Measurements from ENCODE around the gene FRMD4A. TPM values are rescaled to one million over a fixed set of nuclear protein-coding genes. Genes with fewer than 3 reads are reported as not detected.

Gene FRMD4A
- total and polyA plus RNA-seq, 7 donors, result 2.9 to 9.1 (median 6.2) TPM

DNA sequence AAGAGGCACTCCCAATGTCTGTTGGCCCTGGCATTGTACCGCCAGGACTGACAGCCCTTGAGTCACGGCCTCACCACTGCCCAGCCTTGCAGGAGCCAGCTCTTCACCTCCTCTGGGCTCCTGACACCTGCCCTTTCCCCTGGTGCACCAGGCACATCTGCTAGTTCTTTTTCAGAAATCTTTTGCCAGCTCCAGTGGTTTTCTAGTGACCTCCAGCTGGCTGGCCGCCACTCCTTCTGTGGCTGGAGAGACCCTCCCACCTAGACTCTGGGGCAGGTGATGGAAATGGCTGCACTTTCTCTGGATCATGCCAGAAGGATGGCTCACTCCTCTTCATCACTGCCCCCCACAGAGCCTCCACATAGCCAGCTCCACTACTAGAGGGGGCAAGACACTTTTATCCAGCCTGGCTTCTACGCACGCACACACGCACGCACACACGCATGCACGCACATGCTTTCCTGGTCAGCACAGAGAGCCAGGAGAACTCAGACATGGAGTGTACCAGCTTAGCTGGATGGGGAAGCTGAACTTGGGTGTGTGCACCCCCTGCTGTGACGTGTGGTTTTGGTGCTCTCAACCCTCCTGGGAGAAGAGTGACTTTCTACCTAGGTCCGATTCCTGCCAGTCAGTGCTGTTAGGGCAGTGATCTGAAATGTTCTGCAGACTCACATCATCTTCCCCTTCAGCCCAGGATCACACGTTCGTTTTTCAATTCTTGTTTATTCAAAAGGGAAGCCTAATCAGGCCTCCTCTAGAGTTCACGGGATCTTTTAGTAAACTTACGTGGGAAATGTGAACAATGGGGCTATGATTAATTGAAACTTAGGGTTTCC lies 522.0 kb downstream of the FRMD4A start:
- intact Hi-C loops (cut with DNase I), result no loop called here
- DNase-seq (no peak), ATAC-seq (no peak)
- no peaks in the 10 kb centered on the region for H3K27me3 ChIP-seq (ENCODE audit: insufficient read depth in 3 of 3, low read length in 2 of 3)
- H3K4me1 ChIP-seq, result no peaks in the 10 kb centered on the region
- no peaks in the 10 kb centered on the region for H3K9me3 ChIP-seq
- TF ChIP-seq, protein P1, sequence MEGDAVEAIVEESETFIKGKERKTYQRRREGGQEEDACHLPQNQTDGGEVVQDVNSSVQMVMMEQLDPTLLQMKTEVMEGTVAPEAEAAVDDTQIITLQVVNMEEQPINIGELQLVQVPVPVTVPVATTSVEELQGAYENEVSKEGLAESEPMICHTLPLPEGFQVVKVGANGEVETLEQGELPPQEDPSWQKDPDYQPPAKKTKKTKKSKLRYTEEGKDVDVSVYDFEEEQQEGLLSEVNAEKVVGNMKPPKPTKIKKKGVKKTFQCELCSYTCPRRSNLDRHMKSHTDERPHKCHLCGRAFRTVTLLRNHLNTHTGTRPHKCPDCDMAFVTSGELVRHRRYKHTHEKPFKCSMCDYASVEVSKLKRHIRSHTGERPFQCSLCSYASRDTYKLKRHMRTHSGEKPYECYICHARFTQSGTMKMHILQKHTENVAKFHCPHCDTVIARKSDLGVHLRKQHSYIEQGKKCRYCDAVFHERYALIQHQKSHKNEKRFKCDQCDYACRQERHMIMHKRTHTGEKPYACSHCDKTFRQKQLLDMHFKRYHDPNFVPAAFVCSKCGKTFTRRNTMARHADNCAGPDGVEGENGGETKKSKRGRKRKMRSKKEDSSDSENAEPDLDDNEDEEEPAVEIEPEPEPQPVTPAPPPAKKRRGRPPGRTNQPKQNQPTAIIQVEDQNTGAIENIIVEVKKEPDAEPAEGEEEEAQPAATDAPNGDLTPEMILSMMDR (IDR thresholded peaks at IDR 0.05), result no peak
- H3K36me3 ChIP-seq (ENCODE audit: insufficient read depth in 1 of 2, low read depth in 1 of 2), result no peaks in the 10 kb centered on the region
- WGBS, 3 donors, result 74 to 81% (median 76%) methylated on average over 15 of the region's 15 CpGs
- no peak overlapping the region for H3K27ac ChIP-seq
- H3K4me3 ChIP-seq, result no peak overlapping the region

DNA sequence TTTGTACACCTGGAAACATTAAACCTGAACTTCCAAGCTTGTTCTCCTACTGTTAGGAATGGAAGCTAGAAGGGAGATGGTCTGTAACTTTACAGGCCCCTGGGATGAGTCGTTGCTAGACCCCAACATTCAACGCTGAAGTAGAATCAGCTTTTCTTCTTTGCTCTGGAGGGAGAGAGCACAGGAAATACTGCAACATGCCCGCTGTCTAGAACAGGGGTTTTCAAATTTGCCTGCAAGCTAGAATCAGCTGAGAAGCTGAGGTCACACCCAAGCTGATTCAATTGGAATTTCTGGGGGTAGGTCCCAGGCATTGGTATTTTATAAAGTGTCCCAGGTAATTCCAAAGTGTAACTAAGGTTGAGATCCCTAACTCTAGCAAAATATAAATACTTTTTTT lies 524.3 kb downstream of the FRMD4A start:
- Histone ChIP-seq H3K4me3 (no peak overlapping the region), H3K4me1 (no peaks in the 10 kb centered on the region), H3K27me3 (ENCODE audit: insufficient read depth in 3 of 3, low read length in 2 of 3) (no peaks in the 10 kb centered on the region), H3K9me3 (no peaks in the 10 kb centered on the region), H3K36me3 (ENCODE audit: insufficient read depth in 1 of 2, low read depth in 1 of 2) (no peaks in the 10 kb centered on the region), H3K27ac (no peak overlapping the region)
- DNase-seq (no peak), ATAC-seq (no peak)
- TF ChIP-seq, protein P1 (IDR thresholded peaks at IDR 0.05), result no peak
- 71 to 80% (median 76%) methylated on average over 3 of the region's 3 CpGs for WGBS, 3 donors
- intact Hi-C loops (cut with DNase I), result no loop called here

DNA sequence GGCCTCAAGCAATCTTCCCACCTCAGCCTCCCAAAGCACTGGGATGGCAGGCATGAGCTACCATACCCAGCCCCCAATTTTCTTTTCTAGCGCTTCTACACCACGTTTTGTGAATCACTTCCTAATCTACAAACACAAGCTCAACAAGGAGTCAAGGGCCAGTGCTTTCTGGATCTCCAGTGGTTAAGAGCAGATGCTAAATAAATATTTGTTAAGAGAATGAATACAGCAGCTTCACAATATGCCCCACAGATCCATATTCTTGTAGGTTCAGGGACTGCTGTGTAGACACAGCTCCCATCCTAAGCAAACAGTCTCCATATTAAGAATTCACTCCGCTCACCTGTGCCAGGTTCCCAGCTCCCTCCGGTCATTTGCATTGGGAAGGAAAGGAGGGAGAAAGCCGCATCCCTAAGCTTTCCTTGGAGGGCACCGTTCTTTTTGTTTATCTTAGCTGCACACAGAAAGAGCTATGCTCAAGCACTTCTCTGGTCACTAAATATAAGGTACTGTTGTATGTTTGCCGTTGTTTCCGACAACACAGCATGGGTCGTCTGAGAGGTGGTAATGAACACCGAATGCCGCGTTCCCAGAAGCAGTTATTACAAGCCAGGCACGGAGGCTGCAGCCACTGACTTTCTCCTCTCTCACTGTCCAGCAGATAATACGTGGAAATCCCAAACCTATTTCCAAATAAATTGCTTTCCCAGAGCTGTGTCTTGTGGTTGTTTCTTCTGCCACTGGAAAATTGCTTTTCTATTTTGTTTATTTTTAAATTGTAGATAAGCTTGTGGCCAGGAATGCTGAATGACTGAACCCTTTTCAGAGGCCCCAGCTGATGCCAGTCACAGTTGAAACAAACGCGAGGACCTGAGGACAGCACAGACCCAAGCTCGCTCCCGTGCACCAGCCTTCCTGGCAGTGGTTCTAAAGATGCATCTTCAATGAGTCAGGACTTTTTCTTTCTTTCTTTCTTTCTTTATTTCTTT lies 526.9 kb downstream of the FRMD4A start:
- H3K4me1 ChIP-seq, result no peaks in the 10 kb centered on the region
- no peak for ATAC-seq
- H3K36me3 ChIP-seq (ENCODE audit: insufficient read depth in 1 of 2, low read depth in 1 of 2), result no peaks in the 10 kb centered on the region
- TF ChIP-seq, protein P1 (IDR thresholded peaks at IDR 0.05), result no peak
- no peak overlapping the region for H3K4me3 ChIP-seq
- H3K27me3 ChIP-seq (ENCODE audit: insufficient read depth in 3 of 3, low read length in 2 of 3), result no peaks in the 10 kb centered on the region
- 51 to 62% (median 56%) methylated on average over 18 of the region's 18 CpGs for WGBS, 3 donors
- no peak overlapping the region for H3K27ac ChIP-seq
- no peaks in the 10 kb centered on the region for H3K9me3 ChIP-seq
- DNase-seq, result no peak
- intact Hi-C loops (cut with DNase I), result no loop called here

DNA sequence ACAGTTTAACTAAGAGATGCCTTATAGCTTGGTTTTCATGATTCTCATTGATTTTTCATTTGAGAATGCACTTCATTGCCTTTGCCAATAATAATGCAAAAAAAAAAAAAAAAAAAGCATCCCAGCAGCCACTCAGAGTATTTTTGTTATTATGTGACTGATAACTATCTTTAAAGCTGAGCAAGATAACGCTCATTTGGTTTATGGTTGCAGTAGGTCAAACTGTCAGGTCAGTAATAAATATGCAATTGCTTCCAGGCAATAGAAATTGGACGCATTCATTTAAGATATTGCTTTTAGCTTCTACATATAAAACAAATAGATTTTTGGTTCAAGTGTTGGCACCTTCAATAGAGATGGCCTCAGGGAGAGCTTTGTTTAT lies 528.8 kb downstream of the FRMD4A start:
- no peak for DNase-seq
- Histone ChIP-seq H3K27ac (no peak overlapping the region), H3K9me3 (no peaks in the 10 kb centered on the region), H3K27me3 (ENCODE audit: insufficient read depth in 3 of 3, low read length in 2 of 3) (no peaks in the 10 kb centered on the region), H3K4me3 (no peak overlapping the region), H3K36me3 (ENCODE audit: insufficient read depth in 1 of 2, low read depth in 1 of 2) (no peaks in the 10 kb centered on the region), H3K4me1 (no peaks in the 10 kb centered on the region)
- TF ChIP-seq, protein P1 (IDR thresholded peaks at IDR 0.05), result no peak
- no peak for ATAC-seq
- intact Hi-C loops (cut with DNase I), result no loop called here
- WGBS, 3 donors, result 88 to 94% (median 89%) methylated on average over 2 of the region's 2 CpGs

Data from psoas muscle (tissue), 8 donors.